Stimulated activated naive CD8-positive, alpha-beta T cell treated with anti-CD3 and anti-CD28 coated beads, Interleukin-15, Interleukin-2, amounts not matched to agents 100 U/mL and 50 U/mL, for 24 hours (primary cell): ENCODE data around the gene DST.

Experiments
- ATAC-seq: fragments of 150-1000 bp; cut with Tn5 transposase; one replicate; pipeline ENCODE4 v1.10.0; 2021
- DNase-seq: peaks from one replicate; pipeline ENCODE4 v3.0.0; 2021

DST gene

DNA sequence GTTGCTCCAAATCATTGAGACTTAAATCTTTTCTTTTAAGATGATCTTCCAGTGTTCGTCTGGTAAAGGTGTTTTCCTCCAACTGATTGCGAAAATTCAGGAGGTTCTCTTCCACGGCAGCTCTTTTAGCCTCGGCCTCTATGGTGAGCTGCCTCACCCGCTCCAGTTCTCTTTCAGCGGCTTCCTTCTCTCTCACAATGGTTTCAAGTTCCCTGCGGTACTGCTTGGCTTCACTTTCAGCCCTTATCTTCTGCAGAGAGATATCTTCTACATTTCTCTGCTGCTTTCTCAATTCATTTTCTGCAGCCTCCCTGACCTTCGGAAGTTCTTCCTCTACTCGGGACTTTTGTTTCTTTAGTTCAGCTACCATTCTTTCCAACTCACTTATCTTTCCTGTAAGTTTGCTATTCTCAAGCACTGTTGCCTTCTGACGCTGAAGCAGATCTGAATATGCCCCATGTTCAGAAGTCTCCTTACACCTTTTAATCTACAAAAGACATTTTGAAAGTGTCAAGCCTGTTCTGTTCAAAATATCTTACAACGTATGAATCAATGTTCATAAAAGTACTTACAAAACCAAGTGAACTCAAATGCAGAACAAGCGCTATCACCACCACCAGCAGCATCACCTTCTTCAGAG, 22.3 kb downstream of the DST start:
- ATAC-seq, result no peak
- no peak for DNase-seq

DNA sequence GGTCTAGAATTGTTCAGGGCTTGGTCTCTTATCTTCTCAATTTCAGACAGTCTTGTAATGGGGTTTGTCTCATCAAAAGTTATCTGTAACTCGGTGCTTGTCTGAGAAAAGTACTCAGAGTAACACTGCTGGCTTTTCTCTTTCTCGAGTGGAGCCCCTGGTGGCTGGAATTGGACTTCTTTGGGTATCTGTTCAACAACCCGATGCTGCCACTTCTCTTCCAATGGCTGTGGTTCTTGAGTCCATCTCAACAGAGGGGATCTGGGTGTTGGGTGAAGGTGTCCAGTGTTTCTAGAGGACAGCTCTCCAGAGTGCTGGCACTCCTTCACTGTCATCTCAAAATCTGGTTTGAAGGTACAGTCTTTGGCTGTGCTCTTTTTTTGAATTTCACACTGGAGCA, 24.6 kb downstream of the DST start:
- ATAC-seq (peak; percentile 14), DNase-seq (no peak)

DNA sequence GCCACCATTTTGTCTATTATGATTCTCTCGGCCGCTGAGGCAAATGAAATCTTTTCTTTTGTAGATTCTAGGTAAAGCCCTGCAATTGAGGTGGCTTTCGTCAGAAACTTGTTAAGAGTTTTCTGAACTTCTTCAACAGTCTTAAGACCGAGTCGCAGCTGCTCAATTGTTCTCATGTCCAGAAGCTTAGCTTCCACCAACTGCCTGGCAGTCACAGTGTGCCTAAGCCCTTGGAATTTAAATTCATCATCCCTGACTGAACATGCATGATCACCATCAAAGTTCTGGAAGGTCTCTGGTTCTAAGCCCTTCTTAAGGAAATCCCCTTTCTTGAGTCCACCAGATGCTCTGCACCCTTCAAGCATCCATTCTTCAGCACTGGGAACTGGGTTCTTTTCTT, 25.7 kb downstream of the DST start:
- DNase-seq, result no peak
- no peak for ATAC-seq

GRCh38 chr6:56613247-56613851, 29.3 kb downstream of the DST start:
- ATAC-seq, result no peak
- no peak for DNase-seq

DNA sequence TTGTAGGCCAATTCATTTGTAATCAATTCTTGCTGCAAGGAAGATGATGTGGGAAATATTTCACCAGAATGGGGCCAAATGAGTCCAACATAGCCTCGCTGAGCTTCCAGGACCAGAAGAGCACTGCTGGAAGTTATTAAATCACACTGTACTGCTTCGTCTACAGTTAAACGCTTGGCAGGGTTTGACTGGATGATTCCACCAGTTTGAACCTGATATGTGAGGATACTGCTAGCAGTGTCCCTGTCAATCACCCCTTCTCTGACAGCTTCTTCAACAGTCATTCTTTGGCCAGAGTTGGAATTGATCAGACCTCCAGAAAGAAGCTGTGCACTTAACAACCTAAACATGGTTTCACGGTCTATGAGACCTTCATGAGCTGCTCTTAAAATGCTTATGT, 34.4 kb downstream of the DST start:
- DNase-seq (no peak), ATAC-seq (no peak)

DNA sequence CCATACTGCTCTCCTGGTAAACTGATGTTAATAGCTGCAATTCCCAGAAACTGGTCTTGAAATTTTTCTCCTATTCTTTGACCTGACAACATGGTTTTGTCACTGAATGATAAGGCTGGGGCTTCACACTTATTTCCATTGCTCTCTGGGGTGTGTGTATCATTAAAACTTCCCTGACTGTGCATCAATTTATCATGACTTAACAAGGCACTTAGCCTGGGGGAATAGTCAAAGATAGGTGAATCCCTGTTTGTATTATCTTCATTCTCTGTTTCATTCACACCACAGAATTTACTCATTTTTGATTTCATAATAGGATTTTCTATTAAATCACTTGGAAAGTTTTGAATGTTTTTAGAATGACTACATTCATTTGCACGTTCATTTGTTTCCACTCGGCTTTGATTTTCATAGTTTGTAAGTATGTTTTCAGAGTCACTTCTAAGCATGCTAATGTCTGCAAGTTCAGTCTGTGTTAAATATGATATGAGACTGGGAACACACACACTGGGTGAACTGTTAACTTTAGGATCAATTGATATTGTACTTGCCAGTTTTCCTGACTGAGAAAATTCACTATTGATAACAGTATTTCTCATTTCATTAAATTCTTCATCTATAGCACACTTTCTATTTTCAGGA, 35.5 kb downstream of the DST start:
- DNase-seq (no peak), ATAC-seq (no peak)

GRCh38 chr6:56605435-56605834, 37.3 kb downstream of the DST start:
- ATAC-seq, result no peak
- no peak for DNase-seq

- ATAC-seq, result no peak
- no peak for DNase-seq
These were observed 38.5 kb downstream of the DST start for GRCh38 chr6:56604186-56604585.

DNA sequence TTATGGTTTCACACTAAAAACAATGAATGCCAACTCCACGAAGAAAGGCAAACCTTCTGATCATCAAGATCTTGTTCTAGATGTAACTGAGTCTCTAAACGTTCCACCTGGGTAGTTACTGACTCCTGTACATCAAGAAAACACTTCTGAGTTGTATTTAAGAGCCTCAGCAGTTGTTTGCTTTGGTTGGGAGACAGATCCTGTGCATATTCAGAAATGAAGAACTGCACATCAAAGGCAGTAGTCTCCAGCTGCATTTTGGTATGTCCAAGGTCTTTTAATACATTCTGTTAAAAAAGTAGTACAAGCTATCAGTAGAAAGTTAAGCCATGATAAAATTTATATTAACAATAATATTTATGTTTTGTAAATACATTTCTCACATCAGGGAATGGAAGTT, 41.3 kb downstream of the DST start:
- ATAC-seq (no peak), DNase-seq (no peak)

- DNase-seq (peak; percentile 26), ATAC-seq (peak; percentile 68)
These were observed 47.1 kb downstream of the DST start for GRCh38 chr6:56595490-56596122.

DNA sequence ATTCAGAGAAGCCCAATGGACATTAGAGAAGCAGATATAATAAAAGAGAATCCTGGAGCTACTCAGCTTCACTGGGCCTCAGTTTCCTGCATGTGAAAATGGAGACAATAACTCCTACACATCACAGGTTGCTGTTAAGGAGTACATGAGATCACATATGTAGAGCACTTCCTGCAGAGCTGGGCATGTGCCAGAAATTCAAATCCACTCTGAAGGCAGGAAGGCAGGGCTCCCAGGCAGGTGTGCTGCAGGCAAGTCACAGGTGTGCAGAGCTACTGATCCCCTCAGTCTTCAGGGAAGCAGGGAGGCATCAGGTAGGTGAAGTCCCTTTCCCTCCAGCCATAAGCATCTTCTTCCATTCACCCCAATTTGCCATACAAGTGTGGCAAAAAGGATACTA, 48.0 kb downstream of the DST start:
- ATAC-seq, result no peak
- no peak for DNase-seq

DNA sequence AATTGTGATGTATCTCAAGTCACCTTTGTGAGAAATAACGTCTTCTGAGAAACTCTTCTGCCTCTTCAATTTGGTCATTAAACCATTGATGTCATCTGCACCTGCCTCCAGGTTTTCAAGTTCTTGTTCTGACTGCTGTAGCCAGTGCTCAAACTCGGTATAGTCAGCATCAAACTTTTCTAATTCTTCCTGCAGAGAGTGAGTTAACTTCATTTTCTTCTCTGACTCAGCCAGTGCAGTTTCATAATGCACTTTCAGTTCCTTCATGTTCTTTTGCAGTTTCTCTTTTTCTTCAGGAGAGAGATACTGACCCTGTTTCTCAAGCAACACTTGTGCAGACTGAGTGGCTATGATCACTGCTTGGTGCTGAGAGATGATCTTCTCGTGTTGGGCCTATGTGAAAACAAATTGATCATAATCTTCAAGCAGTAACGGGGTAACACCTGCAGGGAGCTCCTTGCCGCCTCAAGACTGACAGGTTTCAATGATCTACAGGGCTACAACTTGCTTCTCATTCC, 48.8 kb downstream of the DST start:
- ATAC-seq (peak; percentile 81), DNase-seq (no peak)

GRCh38 chr6:56582236-56582635, 60.5 kb downstream of the DST start:
- DNase-seq (no peak), ATAC-seq (no peak)

- ATAC-seq (no peak), DNase-seq (no peak)
These were observed 61.3 kb downstream of the DST start for GRCh38 chr6:56581296-56581925.

DNA sequence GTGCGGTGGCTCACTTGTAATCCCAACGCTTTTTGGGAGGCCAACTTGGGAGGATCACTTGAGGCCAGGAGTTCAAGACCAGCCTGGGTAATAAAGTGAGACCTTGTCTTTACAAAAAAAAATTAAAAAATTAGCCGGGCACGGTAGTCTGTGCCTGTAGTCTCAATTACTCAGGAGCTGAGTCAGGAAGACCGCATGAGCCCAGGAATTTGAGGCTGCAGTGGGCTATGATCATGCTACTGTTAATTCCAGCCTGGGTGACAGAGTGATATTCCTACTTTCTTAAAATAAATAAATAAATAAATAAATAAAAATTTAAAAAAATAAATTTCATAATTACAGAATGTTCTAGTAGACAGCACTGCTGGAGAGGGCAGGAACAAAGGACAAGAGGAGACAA, 62.4 kb downstream of the DST start:
- ATAC-seq, result no peak

GRCh38 chr6:56579155-56579851, 63.4 kb downstream of the DST start:
- no peak for ATAC-seq
- no peak for DNase-seq

More for the DNA sequence above, 62.4 kb downstream of the DST start:
- no peak for DNase-seq

- ATAC-seq (no peak), DNase-seq (no peak)
These were observed 67.0 kb downstream of the DST start for GRCh38 chr6:56575736-56576135.

DNA sequence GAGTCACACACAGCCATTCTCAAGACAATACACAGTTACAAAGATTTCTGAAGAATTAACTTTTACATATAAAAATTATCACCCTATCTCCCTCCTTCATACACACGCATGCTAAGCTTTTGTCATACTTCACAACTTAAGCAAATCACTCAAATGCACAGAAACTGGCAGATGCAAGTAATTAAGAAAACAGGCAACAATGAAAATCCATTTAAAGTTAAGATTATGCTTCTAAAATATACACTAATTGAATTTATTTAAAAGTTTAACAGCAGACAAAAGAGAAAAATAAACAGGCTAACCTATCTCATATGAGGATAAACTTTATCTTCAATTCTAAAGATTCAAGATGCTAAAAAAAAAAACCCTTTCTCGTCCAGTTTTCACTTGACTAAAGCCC, 68.4 kb downstream of the DST start:
- no peak for ATAC-seq
- DNase-seq, result no peak

GRCh38 chr6:56573624-56574023, 69.1 kb downstream of the DST start:
- DNase-seq, result no peak
- no peak for ATAC-seq

GRCh38 chr6:56572788-56573471, 69.8 kb downstream of the DST start:
- ATAC-seq, result no peak

DNA sequence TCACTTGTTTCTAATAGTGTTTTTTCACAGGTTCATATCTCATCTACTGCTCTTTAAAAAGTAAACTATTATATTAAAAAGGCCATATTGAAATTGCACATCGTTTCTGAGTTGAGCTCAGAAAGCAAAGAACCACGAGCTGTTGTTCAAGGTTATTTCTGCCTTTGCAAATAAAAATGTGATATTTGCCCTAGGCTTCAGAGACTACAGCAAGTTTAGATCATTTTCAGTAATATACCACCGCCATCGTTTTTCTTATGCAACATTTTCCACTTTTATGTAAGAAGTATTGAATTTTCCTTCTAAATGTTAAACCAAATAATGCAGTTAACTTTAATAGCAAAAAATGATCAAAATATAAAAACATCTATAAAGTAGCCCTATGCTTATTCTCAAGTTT, 71.1 kb downstream of the DST start:
- DNase-seq, result no peak
- no peak for ATAC-seq

More at GRCh38 chr6:56572788-56573471, 69.8 kb downstream of the DST start:
- no peak for DNase-seq
